NOMO-1 (cell line): ENCODE data around the gene THAP3.
"Not testable (repeated sequence)": the region's sequence is repeated elsewhere in the genome, so short reads cannot be mapped to it uniquely, and the experiment has no call there.

Experiments used
- DNase-seq, 2 experiments: peaks; one replicate each; lab custom pipeline; 2025; ENCODE audit not compliant: unreplicated experiment in 2 of 2; lab: John Stamatoyannopoulos, UW

The THAP3 gene

DNA sequence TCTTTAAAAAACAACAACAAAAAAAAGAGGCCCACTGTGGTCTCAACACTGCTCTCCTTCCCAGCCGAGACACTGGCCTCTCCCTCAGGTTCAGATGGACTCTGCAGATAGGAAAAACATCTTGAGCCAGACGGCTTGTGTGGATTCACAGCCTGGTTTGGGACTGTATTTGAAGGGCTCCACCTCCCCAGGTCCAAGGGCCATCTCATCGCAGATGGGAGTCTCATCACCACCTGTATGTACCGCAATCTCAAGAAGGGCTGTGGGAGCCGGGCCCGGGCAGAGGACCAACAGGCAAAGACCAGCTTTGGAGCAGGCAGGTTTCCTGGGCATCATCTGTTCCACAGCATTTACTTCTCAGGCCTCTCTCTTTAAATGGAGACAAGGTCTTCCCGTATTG, 34.6 kb upstream of the THAP3 start:
- DNase-seq: no peak

DNA sequence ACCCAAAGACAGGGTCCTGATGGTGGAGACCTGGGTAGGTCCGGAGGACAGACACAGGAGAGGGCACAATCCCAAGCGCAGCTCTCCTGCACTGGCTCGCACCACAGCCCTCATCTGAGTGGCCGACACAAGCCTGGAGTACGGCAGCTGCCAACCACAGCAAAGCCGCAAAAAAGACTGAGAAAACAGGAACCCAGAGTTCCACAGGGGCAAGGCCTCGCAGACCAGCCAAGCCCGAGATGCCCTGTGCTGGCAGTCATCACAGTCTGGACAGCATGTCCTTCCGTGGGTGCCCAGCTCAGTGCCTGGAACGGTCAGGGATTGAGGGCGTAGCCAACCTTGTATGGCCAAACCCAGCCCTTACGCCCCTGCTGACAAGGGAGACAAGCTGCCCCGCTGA, 33.4 kb upstream of the THAP3 start:
- DNase-seq: peak; percentile 39 to 44

DNA sequence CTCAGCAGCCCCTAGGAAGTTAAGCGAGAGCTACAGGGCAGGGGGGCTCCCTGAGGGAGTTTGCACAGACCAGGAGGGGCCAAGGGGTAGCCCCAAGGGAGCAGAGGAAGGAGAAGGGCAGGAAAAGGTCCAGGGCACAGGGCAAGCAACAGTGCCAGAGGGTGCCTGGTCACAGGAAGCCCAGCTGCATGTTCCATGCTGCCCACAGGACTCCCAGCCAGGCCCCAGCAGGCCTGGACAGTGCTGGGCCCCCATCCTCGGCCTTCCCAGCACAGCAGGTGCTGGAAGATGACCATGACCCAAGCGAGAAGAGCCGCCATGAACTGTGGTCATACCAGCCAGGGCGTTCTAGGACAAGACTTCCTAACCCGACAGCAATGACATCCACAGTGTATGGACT, 33.0 kb upstream of the THAP3 start:
- no peak for DNase-seq

DNA sequence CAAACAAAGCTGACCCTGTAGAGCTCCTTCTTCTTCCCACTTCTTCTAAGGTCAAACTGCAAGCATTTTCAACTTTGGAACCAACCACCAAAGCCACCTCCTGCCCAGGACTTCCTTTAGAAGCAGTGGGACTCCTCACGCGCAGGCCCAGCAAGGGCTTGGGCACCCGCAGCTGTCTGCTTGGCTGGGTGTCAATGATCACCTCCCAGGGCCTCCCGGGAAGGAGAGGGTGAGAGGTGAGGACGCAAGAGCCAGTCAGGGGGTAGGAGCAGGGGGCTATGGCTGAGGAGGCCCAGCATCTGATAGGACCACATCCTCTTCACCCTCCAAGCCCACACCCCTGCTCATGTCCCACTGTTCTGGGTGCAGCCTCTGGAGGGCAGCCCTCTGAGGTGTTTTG, 32.2 kb upstream of the THAP3 start:
- DNase-seq: no peak

DNA sequence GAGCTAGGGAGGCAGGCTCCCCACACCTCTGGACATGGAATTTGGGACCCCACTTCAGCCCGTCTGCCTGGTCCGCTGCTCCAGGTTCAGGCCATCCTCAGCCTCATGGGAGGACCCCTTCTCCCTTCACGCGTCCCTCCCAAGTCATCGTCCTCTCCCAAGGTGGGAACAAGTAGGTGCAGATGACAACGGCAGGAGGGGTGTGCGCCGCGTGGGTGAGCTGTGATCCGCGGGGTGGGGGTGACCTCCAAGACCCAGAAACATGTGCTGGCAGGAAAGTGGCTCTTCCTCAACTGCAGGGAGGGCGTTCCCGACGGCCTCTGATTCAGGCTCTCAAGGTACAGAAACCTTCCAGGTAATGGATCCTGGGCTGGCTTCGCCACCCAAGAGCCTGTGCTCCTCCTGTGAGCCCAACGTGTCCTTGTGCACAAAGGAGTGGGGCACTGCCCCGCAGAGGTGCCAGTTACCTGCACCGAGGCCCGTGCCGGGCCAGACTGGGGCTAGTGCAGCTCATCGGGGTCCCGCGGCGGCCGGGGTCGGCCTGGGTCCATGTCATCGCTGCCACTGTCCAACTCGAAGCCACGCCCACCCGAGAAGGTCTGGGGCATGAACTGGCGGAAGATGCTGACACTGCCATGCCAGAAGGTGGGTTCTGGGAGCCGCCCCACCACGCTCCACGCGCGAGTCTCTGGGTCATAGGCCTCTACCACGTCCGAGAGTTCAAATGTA, 31.6 kb upstream of the THAP3 start:
- DNase-seq: no peak

GRCh38 chr1:6593810-6594209, 30.9 kb upstream of the THAP3 start:
- no peak for DNase-seq

GRCh38 chr1:6594977-6595740, 29.5 kb upstream of the THAP3 start:
- DNase-seq: no peak

DNA sequence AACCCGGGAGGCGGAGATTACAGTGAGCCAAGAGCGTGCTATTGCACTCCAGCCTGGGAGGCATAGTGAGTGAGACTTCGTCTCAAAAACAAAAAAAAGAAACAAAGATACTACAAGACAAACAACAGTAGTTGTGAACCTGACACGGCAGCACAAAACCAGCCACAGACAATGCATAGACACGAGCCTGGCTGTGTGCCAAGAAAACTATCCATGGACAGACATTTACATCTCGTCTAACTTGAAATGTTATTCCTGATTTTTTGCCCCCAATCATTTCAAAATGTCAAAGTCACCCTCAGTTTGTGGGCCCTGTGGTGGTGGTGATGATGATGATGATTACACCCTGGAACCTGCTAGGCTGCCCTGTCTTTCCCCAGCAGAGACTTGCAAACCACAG, 28.3 kb upstream of the THAP3 start:
- DNase-seq: no peak

- DNase-seq: no peak
Measured at GRCh38 chr1:6596886-6597776, 27.5 kb upstream of the THAP3 start.

DNA sequence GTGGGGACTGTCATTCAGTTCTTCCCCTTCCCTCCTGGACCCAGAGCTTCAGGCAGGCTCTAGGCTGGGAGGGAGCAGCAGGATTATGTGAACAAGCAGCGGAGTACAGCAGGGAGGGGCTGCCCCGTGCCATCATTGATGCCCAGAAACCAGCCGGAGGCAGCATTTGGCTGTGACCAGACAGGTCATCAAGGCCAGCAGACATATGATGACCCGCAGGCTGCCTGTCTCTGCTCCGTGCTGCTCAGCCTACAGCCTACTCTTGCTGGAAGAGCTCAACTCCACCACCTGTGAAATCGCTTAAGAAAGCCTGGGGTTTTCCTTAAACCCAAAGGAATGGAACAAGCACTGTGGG, 26.9 kb upstream of the THAP3 start:
- no peak for DNase-seq

- peak; percentile 74 to 76 for DNase-seq
Measured at GRCh38 chr1:6599141-6599975, 25.3 kb upstream of the THAP3 start.

DNA sequence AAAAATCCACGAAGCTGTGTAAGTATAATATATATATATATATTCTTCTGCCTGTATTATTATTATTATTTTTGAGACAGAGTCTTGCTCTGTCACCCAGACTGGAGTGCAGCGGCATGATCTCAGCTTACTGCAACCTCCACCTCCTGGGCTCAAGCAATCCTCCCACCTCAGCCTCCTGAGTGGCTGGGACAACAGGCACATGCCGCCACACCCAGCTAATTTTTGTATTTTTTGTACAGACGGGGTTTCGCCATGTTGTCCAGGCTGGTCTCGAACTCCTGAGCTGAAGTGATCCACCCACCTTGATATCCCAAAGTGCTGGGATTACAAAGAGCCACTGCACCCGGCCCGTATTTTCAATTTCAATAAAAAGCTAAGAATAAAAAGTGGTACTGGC, 24.7 kb upstream of the THAP3 start:
- not testable (repeated sequence) for DNase-seq

DNA sequence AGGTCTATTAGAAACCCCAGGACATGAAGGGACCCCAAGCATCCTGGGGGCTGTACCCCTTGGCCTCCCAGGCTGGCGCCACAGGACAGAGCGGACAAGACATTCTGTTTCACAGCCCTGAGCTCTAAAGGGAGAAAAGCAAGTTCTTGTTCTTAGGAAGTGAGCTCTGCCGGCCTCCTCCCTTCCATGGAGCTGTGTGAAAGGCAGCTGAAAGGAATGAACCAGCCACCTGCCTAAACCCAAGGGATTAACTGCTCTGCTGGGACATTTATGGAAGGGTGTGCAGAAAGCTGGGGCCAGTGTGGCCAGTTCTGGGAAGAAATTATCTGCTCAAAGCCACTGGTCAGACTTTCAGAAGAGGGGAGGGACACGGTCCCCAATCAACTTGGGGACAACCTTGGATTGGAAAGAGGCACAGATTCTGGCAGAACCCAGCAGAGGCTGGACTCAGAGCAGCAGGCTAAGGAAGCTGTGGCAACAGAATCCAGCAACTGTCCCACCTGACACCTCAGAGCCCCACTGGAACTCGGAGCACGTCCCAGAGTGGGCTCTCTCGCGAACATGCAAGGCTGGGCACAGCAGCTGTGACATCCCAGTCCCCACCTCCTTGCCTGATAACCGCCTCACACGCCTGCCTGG, 24.1 kb upstream of the THAP3 start:
- peak in 1 of 2 experiments; percentile 6 for DNase-seq

DNA sequence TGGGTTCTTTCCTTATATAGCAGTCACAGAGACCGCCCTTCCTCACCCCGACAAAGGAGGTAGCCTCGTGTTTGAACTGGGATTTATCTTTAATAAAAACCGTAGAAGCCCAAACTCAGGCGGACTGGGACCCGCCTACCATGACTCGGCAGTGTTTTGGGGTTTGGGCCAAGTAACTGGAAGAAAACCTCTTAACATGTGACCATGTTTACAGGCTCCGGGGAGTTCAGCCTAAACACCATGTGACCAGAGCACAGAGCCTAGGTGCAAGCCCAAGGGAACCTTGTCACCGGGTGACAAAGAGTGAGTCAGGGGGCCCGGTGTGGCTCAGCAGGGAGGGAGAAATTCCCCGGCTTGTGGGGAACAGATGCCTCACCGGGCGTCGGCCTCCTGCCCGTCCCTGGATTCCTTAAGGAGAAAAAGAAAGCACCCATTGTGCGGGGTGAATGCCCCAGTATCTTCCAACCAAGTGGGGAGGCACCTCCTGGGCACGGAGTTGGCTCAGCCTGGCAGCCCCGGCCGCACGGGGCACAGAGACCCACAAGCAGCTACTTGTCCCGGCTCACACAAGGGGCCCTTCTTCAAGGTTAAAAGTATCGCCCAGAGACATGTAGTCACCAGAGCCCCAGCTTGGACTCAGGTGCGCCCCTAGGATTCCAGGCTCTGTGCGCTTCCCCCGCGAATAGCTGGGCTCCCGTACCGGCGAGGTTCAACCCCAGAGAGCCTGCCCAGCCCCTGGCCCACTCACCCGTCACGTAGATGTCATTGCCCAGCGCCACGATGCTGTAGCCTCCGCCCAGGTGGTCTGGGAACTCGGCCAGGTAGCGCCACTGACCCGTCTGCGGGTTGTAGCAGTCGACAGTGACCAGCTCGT, 23.4 kb upstream of the THAP3 start:
- DNase-seq: peak; percentile 66 to 75

- peak; percentile 27 to 82 for DNase-seq
Measured at GRCh38 chr1:6601923-6602668, 22.6 kb upstream of the THAP3 start.

- DNase-seq: peak; percentile 82 to 93
Measured at GRCh38 chr1:6602669-6603237, 21.9 kb upstream of the THAP3 start, which contains the start of gene KLHL21. TSS of gene KLHL21 (minus strand) at chr1:6602869. CDS start at chr1:6602817, 52 bp downstream.

DNA sequence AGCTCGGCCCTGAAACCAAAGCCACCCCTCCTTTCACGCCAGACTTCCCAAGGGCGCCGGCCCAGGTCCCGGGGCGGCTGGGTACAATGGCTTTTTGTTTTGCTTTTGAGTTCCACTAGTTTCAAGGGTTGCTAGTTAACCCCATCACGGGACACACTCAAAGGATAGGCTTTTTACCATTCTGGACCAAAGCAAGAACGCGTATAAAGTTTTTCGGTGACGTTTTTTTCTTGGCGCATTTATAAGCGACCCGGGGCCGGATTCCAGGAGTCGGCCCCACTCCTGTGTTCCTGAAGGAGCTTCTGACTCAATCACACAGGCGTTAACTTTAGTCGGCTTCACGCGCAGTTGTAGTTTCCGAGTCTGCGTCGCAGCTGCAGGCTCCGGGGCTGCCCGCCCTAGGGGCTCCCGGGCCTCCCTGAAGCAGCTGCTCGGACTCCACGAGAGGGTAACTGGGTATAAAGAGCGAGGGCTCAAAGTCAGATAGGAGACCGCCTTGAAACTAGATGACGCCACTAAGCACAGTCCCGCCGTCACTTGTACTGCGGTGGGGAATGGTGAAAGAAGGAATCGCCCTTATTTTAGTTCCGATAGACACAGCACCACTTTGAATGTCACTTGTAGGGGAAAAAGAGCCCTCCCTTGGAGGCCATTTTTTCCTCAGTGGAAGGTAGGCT, 21.3 kb upstream of the THAP3 start:
- DNase-seq: peak; percentile 49 to 66
